ENCODE data around the gene LMX1B. TPM values are rescaled to one million over a fixed set of nuclear protein-coding genes. Genes with fewer than 3 reads are reported as not detected.

The LMX1B gene
- total RNA-seq, 2 donors from 2014 or later = 0.13 TPM; not detected in 1

DNA sequence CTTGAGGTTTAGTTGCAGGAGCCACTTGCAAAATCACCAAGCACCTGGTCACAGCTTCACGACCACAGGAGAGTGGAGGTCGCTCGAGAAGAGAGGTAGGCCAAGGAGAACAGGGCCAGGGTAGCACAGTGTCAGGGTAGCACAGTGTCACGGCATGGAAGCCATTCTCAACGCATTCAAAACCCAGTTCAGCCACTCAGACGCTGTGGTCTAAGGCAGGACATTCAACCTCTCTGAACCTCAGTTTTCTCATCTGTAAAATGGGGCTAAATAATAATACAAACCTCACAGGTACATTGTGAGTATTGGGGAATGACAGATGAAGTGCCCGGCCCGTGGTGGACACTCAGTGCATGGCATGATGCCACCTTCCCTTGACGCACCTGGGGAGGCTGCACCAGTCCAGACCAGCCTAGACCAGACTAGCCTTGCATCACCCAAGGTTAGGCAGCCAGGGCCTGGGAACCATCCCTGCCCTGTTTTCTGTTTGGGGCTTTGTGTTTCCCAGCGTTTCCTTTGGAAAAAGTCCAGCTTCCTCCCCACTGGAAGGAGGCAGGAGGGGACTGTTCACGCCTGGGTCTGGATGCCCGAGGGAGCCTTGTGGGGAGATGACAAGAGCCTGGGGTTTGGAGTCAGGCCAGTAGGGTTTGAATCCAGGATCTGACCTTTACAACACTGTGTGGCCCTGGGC lies 7.8 kb upstream of the LMX1B start:
- TF ChIP-seq, protein P1, sequence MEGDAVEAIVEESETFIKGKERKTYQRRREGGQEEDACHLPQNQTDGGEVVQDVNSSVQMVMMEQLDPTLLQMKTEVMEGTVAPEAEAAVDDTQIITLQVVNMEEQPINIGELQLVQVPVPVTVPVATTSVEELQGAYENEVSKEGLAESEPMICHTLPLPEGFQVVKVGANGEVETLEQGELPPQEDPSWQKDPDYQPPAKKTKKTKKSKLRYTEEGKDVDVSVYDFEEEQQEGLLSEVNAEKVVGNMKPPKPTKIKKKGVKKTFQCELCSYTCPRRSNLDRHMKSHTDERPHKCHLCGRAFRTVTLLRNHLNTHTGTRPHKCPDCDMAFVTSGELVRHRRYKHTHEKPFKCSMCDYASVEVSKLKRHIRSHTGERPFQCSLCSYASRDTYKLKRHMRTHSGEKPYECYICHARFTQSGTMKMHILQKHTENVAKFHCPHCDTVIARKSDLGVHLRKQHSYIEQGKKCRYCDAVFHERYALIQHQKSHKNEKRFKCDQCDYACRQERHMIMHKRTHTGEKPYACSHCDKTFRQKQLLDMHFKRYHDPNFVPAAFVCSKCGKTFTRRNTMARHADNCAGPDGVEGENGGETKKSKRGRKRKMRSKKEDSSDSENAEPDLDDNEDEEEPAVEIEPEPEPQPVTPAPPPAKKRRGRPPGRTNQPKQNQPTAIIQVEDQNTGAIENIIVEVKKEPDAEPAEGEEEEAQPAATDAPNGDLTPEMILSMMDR (IDR thresholded peaks at IDR 0.05) = no peak
- Histone ChIP-seq H3K36me3 (no peaks in the 10 kb centered on the region), H3K4me1 (no peaks in the 10 kb centered on the region), H3K9me3 (no peaks in the 10 kb centered on the region), H3K27ac (no peak overlapping the region), H3K9ac (ENCODE audit: low read depth in 2 of 2, low read length in 2 of 2) (no peak overlapping the region), H3K4me3 (no peak overlapping the region), H3K27me3 (peaks cover 39% of the 10 kb centered on the region)
- intact Hi-C loops (cut with DNase I) = no loop called here
- DNase-seq = no peak

DNA sequence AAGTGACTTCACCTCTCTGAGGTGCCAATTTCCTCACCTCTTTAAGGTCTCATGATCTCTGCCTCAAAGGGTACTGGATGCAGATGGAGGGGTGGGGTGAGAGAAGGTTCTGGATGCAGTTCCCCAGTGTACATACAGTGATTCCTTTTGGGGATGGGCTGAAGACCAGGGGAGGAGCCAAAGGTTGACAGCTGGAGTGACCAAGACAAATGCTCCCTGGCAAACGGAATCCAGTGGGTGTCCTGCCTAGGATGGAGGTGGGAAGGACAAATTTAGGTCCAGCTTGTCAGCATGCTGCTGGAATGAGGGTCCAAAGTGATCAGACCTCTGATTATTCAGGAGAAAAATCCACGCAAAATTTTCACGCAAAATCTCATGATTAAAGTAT lies 7.3 kb upstream of the LMX1B start:
- no peak for DNase-seq
- no peaks in the 10 kb centered on the region for H3K9me3 ChIP-seq
- H3K4me1 ChIP-seq = no peaks in the 10 kb centered on the region
- H3K36me3 ChIP-seq = no peaks in the 10 kb centered on the region
- H3K4me3 ChIP-seq = no peak overlapping the region
- no peak overlapping the region for H3K27ac ChIP-seq
- H3K27me3 ChIP-seq = peaks cover 44% of the 10 kb centered on the region
- TF ChIP-seq, protein P1 (IDR thresholded peaks at IDR 0.05) = no peak
- H3K9ac ChIP-seq (ENCODE audit: low read depth in 2 of 2, low read length in 2 of 2) = no peak overlapping the region
- intact Hi-C loops (cut with DNase I) = no loop called here

DNA sequence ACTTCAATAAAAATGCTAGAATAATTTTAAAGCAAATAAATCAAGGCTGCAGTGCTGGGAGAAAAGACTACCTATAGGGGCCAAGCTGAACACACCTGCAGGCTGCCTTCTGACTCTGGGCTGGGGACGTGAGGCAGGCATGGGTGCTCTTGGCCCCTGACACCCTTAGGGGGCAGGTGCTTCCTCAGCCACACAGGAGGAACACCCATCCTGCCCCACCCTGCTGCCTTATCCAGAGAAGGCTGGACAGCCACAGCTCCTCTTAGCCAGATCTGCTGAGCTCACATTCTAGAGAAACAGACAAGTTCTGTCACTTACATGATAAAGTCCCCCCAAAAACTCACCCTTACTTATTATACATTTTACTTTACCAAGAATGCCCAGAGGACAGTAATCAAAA lies 6.6 kb upstream of the LMX1B start:
- H3K36me3 ChIP-seq = no peaks in the 10 kb centered on the region
- no peaks in the 10 kb centered on the region for H3K4me1 ChIP-seq
- H3K9ac ChIP-seq (ENCODE audit: low read depth in 2 of 2, low read length in 2 of 2) = no peak overlapping the region
- TF ChIP-seq, protein P1 (IDR thresholded peaks at IDR 0.05) = no peak
- DNase-seq = no peak
- H3K4me3 ChIP-seq = no peak overlapping the region
- peaks cover 50% of the 10 kb centered on the region for H3K27me3 ChIP-seq
- H3K9me3 ChIP-seq = no peaks in the 10 kb centered on the region
- no peak overlapping the region for H3K27ac ChIP-seq
- intact Hi-C loops (cut with DNase I) = no loop called here

DNA sequence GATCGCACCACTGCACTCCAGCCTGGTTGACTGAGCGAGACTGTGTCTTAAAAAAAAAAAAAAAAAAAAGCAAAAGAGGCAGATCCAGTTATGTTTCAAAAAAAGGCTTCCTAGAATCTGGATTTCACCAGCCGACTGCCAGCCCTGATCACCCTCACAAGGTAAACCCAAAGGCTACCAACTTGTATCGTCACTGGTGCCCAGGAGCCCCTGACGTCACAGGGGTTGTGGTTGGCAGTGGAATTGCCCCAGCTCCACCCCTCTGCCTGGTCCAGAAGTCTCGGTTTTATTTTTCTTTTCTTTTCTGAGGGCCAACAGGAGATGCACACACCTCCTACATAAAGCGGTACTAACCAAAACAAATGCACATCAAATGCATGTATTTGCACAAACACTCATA lies 6.0 kb upstream of the LMX1B start:
- Histone ChIP-seq H3K36me3 (no peaks in the 10 kb centered on the region), H3K9ac (ENCODE audit: low read depth in 2 of 2, low read length in 2 of 2) (no peak overlapping the region), H3K27ac (no peak overlapping the region), H3K4me3 (no peak overlapping the region), H3K27me3 (peaks cover 57% of the 10 kb centered on the region), H3K9me3 (no peaks in the 10 kb centered on the region), H3K4me1 (peaks cover under 1% of the 10 kb centered on the region)
- no peak for DNase-seq
- intact Hi-C loops (cut with DNase I) = no loop called here
- TF ChIP-seq, protein P1 (IDR thresholded peaks at IDR 0.05) = no peak

DNA sequence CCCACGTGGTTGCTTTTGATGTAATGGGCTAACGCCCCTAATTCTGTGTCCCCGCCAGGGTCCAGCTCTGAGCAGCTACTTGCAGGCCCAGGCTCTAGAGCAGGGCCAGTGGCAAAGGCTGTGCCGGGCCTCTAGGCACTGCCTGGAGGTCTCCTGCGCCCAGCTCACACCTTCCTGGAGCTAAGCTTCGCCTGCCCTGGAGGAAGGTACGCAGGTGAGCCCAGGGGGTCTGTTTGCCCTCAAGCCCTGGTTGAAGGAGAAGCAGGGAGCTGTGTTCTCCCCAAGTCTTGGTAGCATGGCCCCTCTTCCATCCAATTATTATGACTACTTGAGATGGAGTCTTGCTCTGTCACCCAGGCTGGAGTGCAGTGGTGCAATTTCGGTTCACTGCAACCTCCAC lies 5.2 kb upstream of the LMX1B start:
- Histone ChIP-seq H3K27ac (no peak overlapping the region), H3K9me3 (no peaks in the 10 kb centered on the region), H3K4me3 (no peak overlapping the region), H3K4me1 (peaks cover 8% of the 10 kb centered on the region), H3K27me3 (peaks cover 64% of the 10 kb centered on the region), H3K9ac (ENCODE audit: low read depth in 2 of 2, low read length in 2 of 2) (no peak overlapping the region), H3K36me3 (no peaks in the 10 kb centered on the region)
- TF ChIP-seq, protein P1 (IDR thresholded peaks at IDR 0.05) = no peak
- intact Hi-C loops (cut with DNase I) = no loop called here
- DNase-seq = no peak
